ENCODE data around the gene CD96.

DNA sequence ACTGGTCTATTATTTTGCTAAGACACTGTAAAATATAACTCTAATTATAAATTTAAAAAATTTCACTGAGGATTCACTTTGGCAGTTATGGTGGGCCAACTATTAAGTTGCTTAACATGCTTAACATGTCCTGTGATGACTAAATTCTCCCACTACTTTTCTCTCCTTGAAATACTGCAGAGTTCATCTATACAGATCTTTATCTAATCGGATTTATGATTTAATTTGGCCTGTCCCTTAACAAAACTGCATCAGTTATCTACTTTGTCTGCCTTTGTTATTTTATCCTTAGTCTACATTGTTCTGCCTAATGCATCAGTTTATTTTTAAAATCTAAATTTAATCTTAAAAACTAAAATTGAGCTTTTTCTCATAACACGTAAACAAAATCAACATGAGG lies 26.4 kb downstream of the CD96 start:
- TF ChIP-seq EP300 (IDR thresholded peaks at IDR 0.05; ENCODE audit: borderline replicate concordance) (no peak), CREB1 (IDR thresholded peaks at IDR 0.05; ENCODE audit: low read depth) (no peak)
